Sciatic nerve (tissue), 2 donors: ENCODE data around the gene CALR3. TPM values are rescaled to one million over a fixed set of nuclear protein-coding genes. Genes with fewer than 3 reads are reported as not detected.
"Not testable (repeated sequence)": the region's sequence is repeated elsewhere in the genome, so short reads cannot be mapped to it uniquely, and the experiment has no call there.

ENCODE experiments used
- ATAC-seq: fragments of 200-7000 bp; cut with Tn5 transposase; one replicate; pipeline ENCODE4 v1.9.1; 2020; ENCODE audit warnings: mild to moderate bottlenecking, moderate library complexity
- DNase-seq: peaks from one replicate; pipeline ENCODE4 v3.0.0-alpha.2; 2020; ENCODE audit warnings: low spot score
- intact Hi-C: fragments of 100-400 bp; cut with DNase I; formaldehyde crosslinking; loops from one replicate; pipeline ENCODE4 v1.14.2; 2022
- total RNA-seq: library from RNA; stranded (reverse); fragmentation: NEBNext Ultra II Directional; extraction: Animal tissue kit (Norgen Biotek cat#: 25700); gene quantifications from one replicate; pipeline ENCODE4 v1.2.1, GENCODE V29; 2021
- donor health status: DM: no; HTN: no; CAD: no.
- donor health status: DM: no; HTN: no; CAD: no.

CALR3 gene
- total RNA-seq, 1 donor from 2014 or later = not detected

DNA sequence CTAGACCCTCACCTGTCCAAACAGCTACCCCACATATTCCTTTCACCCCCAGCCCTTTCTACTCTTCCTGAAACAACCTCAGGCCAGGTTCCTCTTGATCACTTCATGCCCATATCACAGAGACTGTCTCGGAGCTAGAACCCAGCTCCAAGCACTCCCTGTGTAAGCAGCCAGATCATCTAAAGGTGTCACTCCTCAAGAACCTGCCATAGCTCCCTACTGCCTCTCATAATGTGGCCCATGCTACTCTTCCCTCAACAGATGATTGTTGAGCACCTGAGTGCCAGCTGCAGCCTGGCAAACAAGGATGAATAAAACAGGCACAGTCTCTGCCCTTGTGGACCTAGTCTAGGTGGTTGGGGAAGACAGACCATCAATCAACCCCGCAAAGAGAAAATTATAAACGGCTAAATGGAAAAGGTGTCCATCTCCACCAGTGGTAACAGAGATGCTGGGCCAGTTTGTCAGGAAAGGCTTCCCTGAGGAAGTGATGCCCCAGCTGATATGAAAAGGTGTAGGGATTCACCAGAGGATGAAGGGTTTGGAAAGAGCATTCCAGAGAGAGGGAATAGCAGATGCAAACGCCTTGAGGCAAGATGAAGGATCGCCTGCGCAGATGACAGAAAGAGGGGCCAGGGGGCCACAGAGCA, 32.5 kb downstream of the CALR3 start:
- ATAC-seq (no peak), DNase-seq (no peak)
- intact Hi-C loops = no loop called here

- DNase-seq (no peak), ATAC-seq (no peak)
- intact Hi-C loops = no loop called here
Measured at GRCh38 chr19:16462757-16463250, 33.2 kb downstream of the CALR3 start.

- DNase-seq (no peak), ATAC-seq (no peak)
- intact Hi-C loops = no loop called here
Measured at GRCh38 chr19:16461630-16462051, 34.3 kb downstream of the CALR3 start.

DNA sequence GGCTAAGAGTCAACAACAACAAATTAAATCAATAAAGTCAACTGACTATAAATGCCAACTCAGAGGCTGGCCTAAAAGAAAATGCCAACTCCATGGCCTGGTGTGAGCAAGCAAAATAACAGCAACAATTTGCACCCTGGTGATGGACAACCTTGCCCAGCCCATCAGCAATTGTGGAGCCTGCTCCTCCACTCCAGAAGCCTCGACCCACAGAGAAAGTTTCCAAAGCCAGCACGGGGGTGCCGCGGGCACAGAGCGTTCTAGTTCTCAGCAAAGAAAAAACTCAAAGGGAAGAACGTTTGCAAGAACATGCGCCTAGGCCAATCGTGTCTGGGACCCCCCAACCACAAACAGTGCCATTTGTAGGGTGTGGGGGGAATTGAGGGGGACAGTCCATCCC, 35.5 kb downstream of the CALR3 start:
- ATAC-seq = no peak
- DNase-seq = no peak
- intact Hi-C loops = no loop called here

- no peak for ATAC-seq
- no peak for DNase-seq
- intact Hi-C loops = no loop called here
Measured at GRCh38 chr19:16459680-16460079, 36.3 kb downstream of the CALR3 start.

DNA sequence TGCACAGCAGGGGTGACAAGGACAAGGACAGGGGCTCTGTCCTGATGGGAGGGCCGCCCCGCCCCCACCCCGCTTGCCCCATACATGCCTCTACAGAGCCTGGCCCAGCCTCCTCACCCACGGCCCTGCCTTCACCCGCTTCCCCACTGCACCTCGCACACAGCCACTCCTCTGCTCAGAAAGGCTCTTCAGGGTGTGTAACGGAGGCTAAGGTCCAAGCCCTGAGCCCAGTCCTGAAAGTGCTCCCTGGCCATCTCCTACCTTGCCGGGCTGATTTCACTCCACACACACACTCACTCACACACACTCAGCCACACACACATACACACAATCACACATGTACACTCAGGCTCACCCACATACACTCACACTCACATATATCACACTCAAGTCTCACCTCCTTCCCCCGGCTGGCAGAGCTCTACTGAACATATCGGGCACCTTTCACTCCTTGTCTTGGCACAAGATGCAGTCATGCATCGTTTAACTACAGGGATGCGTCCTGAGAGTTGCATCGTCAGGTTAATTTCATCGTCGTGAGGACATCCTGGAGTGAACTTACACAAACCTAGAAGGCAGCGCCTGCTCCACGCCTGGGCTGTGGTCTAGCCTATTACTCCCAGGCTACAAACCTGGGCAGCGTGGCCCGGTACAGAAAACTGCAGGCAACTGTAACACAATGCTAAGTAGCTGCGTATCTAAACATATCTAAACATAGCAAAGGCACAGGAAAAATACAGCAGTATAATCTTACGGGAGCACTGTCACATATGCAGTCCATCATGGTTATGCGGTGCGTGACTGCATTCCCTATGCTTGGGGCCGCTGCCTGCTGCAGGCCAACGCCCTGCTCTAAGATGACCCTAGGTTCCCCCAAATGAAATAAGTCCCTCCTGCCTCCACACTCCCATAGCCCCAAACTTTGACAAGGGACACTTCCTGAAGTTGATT, 37.3 kb downstream of the CALR3 start:
- peak; percentile 61 for ATAC-seq
- intact Hi-C loops = no loop called here
- no peak for DNase-seq

- DNase-seq = no peak
- peak; percentile 35 for ATAC-seq
- intact Hi-C loops = no loop called here
Measured at GRCh38 chr19:16457954-16458331, 38.0 kb downstream of the CALR3 start.

- ATAC-seq (peak; percentile 73), DNase-seq (peak; percentile 65)
- intact Hi-C loops = no loop called here
Measured at GRCh38 chr19:16457195-16457953, 38.6 kb downstream of the CALR3 start.

DNA sequence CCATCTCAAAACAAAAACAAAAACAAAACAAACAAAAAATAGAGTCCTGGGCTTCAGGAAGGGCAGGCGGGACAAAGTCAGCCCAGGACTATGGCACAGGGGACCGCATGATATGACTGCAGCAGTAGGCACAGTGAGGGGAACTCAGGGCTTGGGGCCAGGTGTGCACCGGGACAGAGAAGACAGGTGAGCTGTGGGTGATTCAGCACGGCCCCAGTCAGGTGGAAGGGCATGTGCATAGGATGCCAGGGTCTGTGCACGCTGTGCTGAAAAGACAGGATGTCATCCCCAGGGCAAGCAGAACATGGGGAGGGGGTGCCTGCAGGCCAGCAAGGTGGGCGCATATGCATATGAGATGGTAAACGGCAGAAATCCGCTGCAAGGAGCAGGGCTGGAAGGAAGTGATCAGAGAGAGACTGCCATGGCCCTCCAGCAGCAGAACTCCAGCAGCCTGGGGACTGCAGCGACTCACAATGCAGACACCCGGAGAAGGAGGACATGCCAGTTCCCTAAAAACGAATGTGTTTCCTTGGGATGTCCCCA, 39.2 kb downstream of the CALR3 start:
- DNase-seq = no peak
- peak; percentile 1 for ATAC-seq
- intact Hi-C loops = no loop called here

- intact Hi-C loops = no loop called here
- ATAC-seq (no peak), DNase-seq (no peak)
Measured at GRCh38 chr19:16455489-16455888, 40.5 kb downstream of the CALR3 start.

DNA sequence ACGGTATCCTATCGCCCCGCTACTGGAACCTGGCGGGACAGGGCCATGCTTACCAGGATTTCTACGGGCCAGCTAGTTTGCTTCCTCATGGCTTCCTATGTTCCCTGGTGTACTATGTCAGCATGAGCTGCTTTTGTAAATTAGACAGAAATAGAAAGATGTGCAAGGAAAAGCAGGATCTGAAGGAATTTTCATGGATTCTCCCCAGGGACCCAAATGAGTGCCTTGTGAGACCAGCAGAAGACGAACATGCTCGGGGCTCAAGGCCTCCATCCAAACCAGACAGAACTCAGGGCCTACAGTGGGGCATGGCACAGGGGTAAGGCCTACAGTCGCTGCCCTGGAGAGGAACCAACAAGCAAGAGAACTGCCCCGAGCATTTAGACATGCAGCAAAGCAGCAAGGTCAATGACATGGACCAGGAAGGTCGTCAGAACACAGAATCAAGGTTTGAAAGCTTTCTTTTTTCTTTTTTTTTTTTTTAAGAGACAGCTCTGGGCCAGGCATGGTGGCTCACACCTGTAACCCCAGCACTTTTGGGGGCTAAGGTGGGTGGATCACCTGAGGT, 41.5 kb downstream of the CALR3 start:
- no peak for ATAC-seq
- DNase-seq = no peak
- intact Hi-C loops = no loop called here

GRCh38 chr19:16452325-16452724, 43.6 kb downstream of the CALR3 start:
- intact Hi-C loops = no loop called here
- no peak for DNase-seq
- no peak for ATAC-seq

- DNase-seq (no peak), ATAC-seq (no peak)
- intact Hi-C loops = no loop called here
Measured at GRCh38 chr19:16449330-16449961, 46.5 kb downstream of the CALR3 start.

DNA sequence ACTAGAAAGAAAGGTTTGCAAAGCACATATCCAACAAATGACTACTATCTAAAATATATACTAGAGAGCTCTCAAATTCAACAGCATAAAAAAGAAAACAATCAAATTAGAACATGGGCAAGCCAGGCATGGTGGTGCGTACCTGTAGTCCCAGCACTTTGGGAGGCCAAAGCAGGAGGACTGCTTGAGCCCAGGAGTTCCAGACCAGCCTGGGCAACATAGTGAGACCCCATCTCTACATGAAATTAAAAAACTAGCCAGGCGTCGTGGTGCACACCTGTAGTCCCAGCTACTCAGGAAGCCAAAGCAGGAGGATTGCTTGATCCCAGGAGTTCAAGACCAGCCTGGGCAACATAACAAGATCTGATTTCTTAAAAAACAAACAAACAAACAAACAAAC, 47.1 kb downstream of the CALR3 start:
- intact Hi-C loops, DNase-seq, ATAC-seq: not testable (repeated sequence)

DNA sequence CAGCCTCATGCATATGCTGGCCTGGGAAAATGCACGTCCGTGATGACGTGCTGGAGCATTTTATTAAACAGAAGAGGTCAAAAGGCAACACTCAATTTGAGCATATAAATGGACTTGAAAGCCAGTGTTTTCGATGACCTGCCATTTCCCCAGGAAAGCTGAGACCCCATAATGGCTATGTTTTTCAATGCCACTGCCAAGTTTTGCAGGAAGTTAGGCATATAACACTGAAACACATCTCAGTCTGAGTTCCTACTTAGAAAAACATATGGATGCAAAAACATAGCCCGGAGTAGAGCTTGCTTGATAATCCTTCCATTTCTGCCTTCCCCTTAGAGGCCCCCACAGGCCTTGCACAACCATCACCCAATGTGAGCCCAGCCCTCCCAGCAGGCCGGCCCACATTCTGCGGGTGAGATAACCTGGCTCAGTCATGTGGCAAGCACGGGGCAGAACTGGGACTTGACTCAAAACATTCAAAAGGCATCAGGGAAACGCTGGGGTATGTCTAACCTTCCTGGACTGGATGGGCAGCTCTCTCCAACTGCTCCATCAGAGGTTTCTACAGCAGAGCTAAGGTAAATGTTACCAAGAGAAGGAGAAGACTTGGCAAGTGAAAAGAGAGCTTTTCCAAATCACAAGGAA, 49.1 kb downstream of the CALR3 start:
- intact Hi-C loops = no loop called here
- peak; percentile 82 for DNase-seq
- peak; percentile 97 for ATAC-seq

- ATAC-seq (no peak), DNase-seq (no peak)
- intact Hi-C loops = no loop called here
Measured at GRCh38 chr19:16446108-16446723, 49.8 kb downstream of the CALR3 start.

GRCh38 chr19:16445238-16446107, 50.5 kb downstream of the CALR3 start:
- ATAC-seq = no peak
- intact Hi-C loops = no loop called here
- DNase-seq = no peak
